Endothelial cell of umbilical vein (primary cell): ENCODE data around the gene PSPN. TPM values are rescaled to one million over a fixed set of nuclear protein-coding genes. Genes with fewer than 3 reads are reported as not detected.
"Not testable (repeated sequence)": the region's sequence is repeated elsewhere in the genome, so short reads cannot be mapped to it uniquely, and the experiment has no call there.

Experiments used
- BruUV-seq: library from RNA; stranded (reverse); fragments of 400-500 nt; replicated peaks from 2 replicates; lab custom pipeline; 2021; lab: Mats Ljungman, UMichigan
- CTCF ChIA-PET: fragments of 300-600, 350-600 bp; sonication (Branson Sonifier 250); formaldehyde crosslinking; loops from one replicate; lab custom pipeline; 2021; ENCODE audit warnings: antibody characterized with exemption, inconsistent platforms; lab: Charles Lee
- POLR2A ChIA-PET: fragments of 300-600, 350-600 bp; sonication (Branson Sonifier 250); formaldehyde crosslinking; loops from one replicate; lab custom pipeline; 2021; ENCODE audit warnings: antibody characterized with exemption, inconsistent platforms; lab: Charles Lee
- DNase-seq: peaks from one replicate; pipeline ENCODE4 v3.0.0-alpha.2; 2011; ENCODE audit warnings: low read depth, low spot score
- FAIRE-seq: peaks from 2 replicates; lab custom pipeline; 2011; peaks lifted over from hg19 to GRCh38; lab: Jason Lieb, UNC
- H2AFZ ChIP-seq: 2 replicates; pipeline ENCODE4 v1.6.0; 2012; ENCODE audit warnings: low read depth, low read length, control low read depth, inconsistent platforms
- H3K27ac ChIP-seq: 2 replicates; pipeline ENCODE4 v1.5.1; 2011; ENCODE audit warnings: low read depth, mild to moderate bottlenecking, control low read depth, low read length, moderate library complexity; ENCODE audit not compliant: insufficient read depth
- H3K27me3 ChIP-seq, 2 experiments: 2 replicates each; pipeline versions ENCODE4 v1.6.0 to v1.6.1; 2011; ENCODE audit warnings: low read length in 2 of 2, mixed read lengths in 1 of 2; ENCODE audit not compliant: control insufficient read depth in 2 of 2, insufficient read depth in 2 of 2
- H3K36me3 ChIP-seq, 2 experiments: 2 replicates in 1 of 2; 3 replicates in 1 of 2; pipeline ENCODE4 v1.5.1; 2011; ENCODE audit warnings: low read length in 2 of 2, mild to moderate bottlenecking in 1 of 2, moderate library complexity in 1 of 2; ENCODE audit not compliant: control insufficient read depth in 2 of 2, insufficient read depth in 2 of 2; ENCODE audit errors: extremely low read depth in 1 of 2
- H3K4me1 ChIP-seq: 3 replicates; pipeline ENCODE4 v1.5.1; 2011; ENCODE audit warnings: mild to moderate bottlenecking, low read length; ENCODE audit not compliant: control insufficient read depth, insufficient read depth; ENCODE audit errors: extremely low read depth
- H3K4me2 ChIP-seq: 2 replicates; pipeline ENCODE4 v1.6.1; 2011; ENCODE audit warnings: low read length, control low read depth, mixed read lengths; ENCODE audit not compliant: insufficient read depth
- H3K4me3 ChIP-seq, 3 experiments: fragments of 200-600 bp in 1 of 3; sonication (generic), shearing (Covaris generic) in 1 of 3; replicated peaks in 1 of 3; 2 replicates each; pipeline ENCODE4 v1.5.1; 2011 to 2016; ENCODE audit warnings: control low read depth in 3 of 3, low read length in 3 of 3, mild to moderate bottlenecking in 2 of 3, inconsistent platforms in 1 of 3, low read depth in 1 of 3, moderate library complexity in 1 of 3; ENCODE audit not compliant: insufficient read depth in 1 of 3
- H3K79me2 ChIP-seq: 2 replicates; pipeline ENCODE4 v1.6.0; 2012; ENCODE audit warnings: low read length, inconsistent platforms; ENCODE audit not compliant: control insufficient read depth, insufficient read depth
- H3K9ac ChIP-seq: replicated peaks from 2 replicates; pipeline ENCODE3; 2011; ENCODE audit warnings: low read length, control low read depth; ENCODE audit not compliant: insufficient read depth; ENCODE audit errors: extremely low read depth
- H3K9me1 ChIP-seq: replicated peaks from 3 replicates; pipeline ENCODE4 v1.6.0; 2011; ENCODE audit warnings: mild to moderate bottlenecking, low read length; ENCODE audit not compliant: control insufficient read depth, insufficient read depth; ENCODE audit errors: extremely low read depth
- H3K9me3 ChIP-seq: replicated peaks from 2 replicates; pipeline ENCODE4 v1.5.1; 2012; ENCODE audit warnings: low read length, inconsistent platforms; ENCODE audit not compliant: control insufficient read depth, insufficient read depth
- H4K20me1 ChIP-seq: replicated peaks from 2 replicates; pipeline ENCODE3; 2011; ENCODE audit warnings: mild to moderate bottlenecking, low read length; ENCODE audit not compliant: control insufficient read depth, insufficient read depth; ENCODE audit errors: extremely low read depth
- FOS ChIP-seq: IDR thresholded peaks from 2 replicates; pipeline ENCODE4 v1.6.1; 2011; ENCODE audit warnings: mild to moderate bottlenecking, low read length, moderate library complexity, borderline replicate concordance; ENCODE audit not compliant: insufficient read depth
- dilution Hi-C: fragments of 300-500 bp; cut with MboI; formaldehyde crosslinking; loops from one replicate; pipeline ENCODE4 v1.15.0; 2019; ENCODE audit warnings: low sequenced_read_pairs; ENCODE audit not compliant: extremely low pct_ligation_motif_present
- intact Hi-C: fragments of 100-400 bp; cut with micrococcal nuclease; formaldehyde crosslinking; loops from one replicate; pipeline ENCODE4 v1.10.0; 2022
- polyA plus RNA-seq, 4 experiments: library from polyadenylated mRNA; depleted of rRNA in 3 of 4; stranded (reverse) in 3 of 4; unstranded in 1 of 4; fragments of >200 nt; gene quantifications; 2 replicates each; pipeline versions ENCODE4 v1.2.1 to v1.2.3, GENCODE V29; 2011 to 2012; ENCODE audit warnings: missing spikeins in 1 of 4
- total RNA-seq: library from RNA; stranded (reverse); gene quantifications from 2 replicates; pipeline ENCODE4 v1.2.3, GENCODE V29; 2021
- TF ChIP-seq, protein P1 (sequence below), 2 donors: IDR thresholded peaks; 1 replicate in 1 of 2; 2 replicates in 1 of 2; pipeline ENCODE4 v1.5.1; 2011; ENCODE audit warnings: low read length in 2 of 2, mild to moderate bottlenecking in 2 of 2, moderate library complexity in 2 of 2, control low read depth in 1 of 2, inconsistent platforms in 1 of 2, low read depth in 1 of 2; ENCODE audit not compliant: insufficient read depth in 1 of 2; ENCODE audit errors: extremely low read depth in 1 of 2

PSPN gene
- total and polyA plus RNA-seq, 2 donors (not counting 3 experiments of a cell fraction or from before 2014, with no cell fraction given): 0.84 to 1.0 TPM

DNA sequence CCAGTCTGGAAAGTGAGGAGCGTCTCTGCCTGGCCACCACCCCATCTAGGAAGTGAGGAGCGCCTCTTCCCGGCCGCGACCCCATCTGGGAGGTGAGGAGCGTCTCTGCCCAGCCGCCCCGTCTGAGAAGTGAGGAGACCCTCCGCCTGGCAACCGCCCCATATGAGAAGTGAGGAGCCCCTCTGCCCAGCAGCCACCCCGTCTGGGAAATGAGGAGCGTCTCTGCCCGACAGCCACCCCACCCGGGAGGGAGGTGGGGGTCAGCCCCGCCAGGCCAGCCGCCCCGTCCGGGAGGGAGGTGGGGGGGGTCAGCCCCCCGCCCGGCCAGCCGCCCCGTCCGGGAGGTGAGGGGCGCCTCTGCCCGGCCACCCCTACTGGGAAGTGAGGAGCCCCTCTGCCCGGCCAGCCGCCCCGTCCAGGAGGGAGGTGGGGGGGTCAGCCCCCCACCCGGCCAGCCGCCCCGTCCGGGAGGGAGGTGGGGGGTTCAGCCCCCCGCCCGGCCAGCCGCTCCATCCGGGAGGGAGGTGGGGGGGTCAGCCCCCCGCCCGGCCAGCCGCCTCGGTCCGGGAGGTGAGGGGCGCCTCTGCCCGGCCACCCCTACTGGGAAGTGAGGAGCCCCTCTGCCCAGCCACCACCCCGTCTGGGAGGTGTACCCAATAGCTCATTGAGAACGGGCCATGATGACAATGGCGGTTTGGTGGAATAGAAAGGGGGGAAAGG, 20.3 kb downstream of the PSPN start:
- H3K4me2 ChIP-seq, POLR2A ChIA-PET, H3K4me3 ChIP-seq, FAIRE-seq, H3K27ac ChIP-seq, H3K4me1 ChIP-seq, H3K27me3 ChIP-seq, H3K9ac ChIP-seq, DNase-seq, intact Hi-C loops, H3K36me3 ChIP-seq, H3K79me2 ChIP-seq, H3K9me1 ChIP-seq, H2AFZ ChIP-seq, H3K9me3 ChIP-seq, H4K20me1 ChIP-seq, BruUV-seq, dilution Hi-C loops: not testable (repeated sequence)
- CTCF ChIA-PET: interaction anchor here (0.6 to 4.2 kb wide), 4 partner anchors 137 to 235 kb away, joined by 3 to 55 read pairs (median 10); no protein-coding TSS in a partner anchor

DNA sequence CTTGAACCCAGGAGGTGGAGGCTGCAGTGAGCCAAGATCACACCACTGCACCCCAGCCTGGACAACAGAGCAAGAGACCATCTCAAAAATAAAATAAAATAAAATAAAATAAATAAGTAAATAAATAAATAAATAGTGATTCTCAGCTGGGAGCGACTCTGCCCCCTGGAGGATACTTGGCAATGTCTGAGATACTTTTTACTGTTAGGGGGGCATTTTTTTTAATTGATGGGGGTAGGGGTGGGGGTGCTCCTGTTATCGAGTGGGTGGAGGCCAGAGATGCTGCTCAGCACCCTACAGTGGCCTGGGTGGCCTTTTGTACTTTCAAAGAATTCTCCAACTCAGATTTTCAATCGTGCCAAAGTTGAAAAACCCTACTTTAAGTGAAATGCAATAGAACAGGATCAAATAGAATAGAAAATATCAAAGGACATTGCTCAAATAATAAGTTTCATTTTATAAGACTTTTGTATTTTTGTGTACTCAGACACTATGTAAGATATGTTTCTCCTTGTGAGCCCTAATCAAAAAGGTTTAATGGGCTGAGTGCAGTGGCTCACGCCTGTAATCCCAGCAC, 21.5 kb downstream of the PSPN start:
- H3K36me3 ChIP-seq: no peaks in the 10 kb centered on the region
- CTCF ChIA-PET: interaction anchor here (0.5 to 4.2 kb wide), 10 partner anchors 14 to 370 kb away, joined by 3 to 55 read pairs (median 6); partner anchors contain the start of gene ALKBH7
- FAIRE-seq (no peak), DNase-seq (no peak)
- H3K4me2 ChIP-seq: no peak overlapping the region
- POLR2A ChIA-PET: interaction anchor here (0.6 kb wide), 1 partner anchor 110 kb away, joined by 6 read pairs; the partner anchor contains the start of gene CRB3
- H3K27me3 ChIP-seq: no peaks in the 10 kb centered on the region
- H3K4me3 ChIP-seq: no peak overlapping the region
- H3K9me1 ChIP-seq: no peaks in the 10 kb centered on the region
- dilution Hi-C loops: no loop called here
- H4K20me1 ChIP-seq: no peaks in the 10 kb centered on the region
- H3K27ac ChIP-seq: no peak overlapping the region
- no peak overlapping the region for H3K9ac ChIP-seq
- no peaks in the 10 kb centered on the region for H3K9me3 ChIP-seq
- intact Hi-C loops: loop anchor here (1.0 kb wide), 1 partner anchor 188 kb away; no protein-coding TSS in a partner anchor
- no peak overlapping the region for H2AFZ ChIP-seq
- H3K4me1 ChIP-seq: no peaks in the 10 kb centered on the region
- H3K79me2 ChIP-seq: no peaks in the 10 kb centered on the region
- no peak for TF ChIP-seq FOS
- TF ChIP-seq, protein P1, sequence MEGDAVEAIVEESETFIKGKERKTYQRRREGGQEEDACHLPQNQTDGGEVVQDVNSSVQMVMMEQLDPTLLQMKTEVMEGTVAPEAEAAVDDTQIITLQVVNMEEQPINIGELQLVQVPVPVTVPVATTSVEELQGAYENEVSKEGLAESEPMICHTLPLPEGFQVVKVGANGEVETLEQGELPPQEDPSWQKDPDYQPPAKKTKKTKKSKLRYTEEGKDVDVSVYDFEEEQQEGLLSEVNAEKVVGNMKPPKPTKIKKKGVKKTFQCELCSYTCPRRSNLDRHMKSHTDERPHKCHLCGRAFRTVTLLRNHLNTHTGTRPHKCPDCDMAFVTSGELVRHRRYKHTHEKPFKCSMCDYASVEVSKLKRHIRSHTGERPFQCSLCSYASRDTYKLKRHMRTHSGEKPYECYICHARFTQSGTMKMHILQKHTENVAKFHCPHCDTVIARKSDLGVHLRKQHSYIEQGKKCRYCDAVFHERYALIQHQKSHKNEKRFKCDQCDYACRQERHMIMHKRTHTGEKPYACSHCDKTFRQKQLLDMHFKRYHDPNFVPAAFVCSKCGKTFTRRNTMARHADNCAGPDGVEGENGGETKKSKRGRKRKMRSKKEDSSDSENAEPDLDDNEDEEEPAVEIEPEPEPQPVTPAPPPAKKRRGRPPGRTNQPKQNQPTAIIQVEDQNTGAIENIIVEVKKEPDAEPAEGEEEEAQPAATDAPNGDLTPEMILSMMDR (IDR thresholded peaks at IDR 0.05; ENCODE audit: extremely low read depth in 1 of 2, insufficient read depth in 1 of 2, low read depth in 1 of 2, low read length in 2 of 2): peak; percentile 15 to 51
- no TSS peak for BruUV-seq
